ENCODE results near the gene NUAK2.
A peak's percentile ranks its signal among the peaks of the same experiment; 100 is the strongest.

NUAK2 gene

GRCh38 chr1:205346956-205347574 lies 25.5 kb upstream of the NUAK2 start:
- DNase-seq (ENCODE audit: low spot score): no peak

- DNase-seq (ENCODE audit: low spot score): no peak
Measured at GRCh38 chr1:205345761-205346160, 24.2 kb upstream of the NUAK2 start.

GRCh38 chr1:205344066-205344928 lies 22.8 kb upstream of the NUAK2 start:
- DNase-seq (ENCODE audit: low spot score): no peak

GRCh38 chr1:205343431-205344065 lies 22.0 kb upstream of the NUAK2 start:
- no peak for DNase-seq (ENCODE audit: low spot score)

- no peak for DNase-seq (ENCODE audit: low spot score)
Measured at GRCh38 chr1:205342986-205343385, 21.4 kb upstream of the NUAK2 start.

- DNase-seq (ENCODE audit: low spot score): no peak
Measured at GRCh38 chr1:205340676-205341075, 19.1 kb upstream of the NUAK2 start.

GRCh38 chr1:205339717-205340116 lies 18.2 kb upstream of the NUAK2 start:
- DNase-seq (ENCODE audit: low spot score): no peak

GRCh38 chr1:205339197-205339702 lies 17.7 kb upstream of the NUAK2 start:
- DNase-seq (ENCODE audit: low spot score): no peak

- DNase-seq (ENCODE audit: low spot score): no peak
Measured at GRCh38 chr1:205338011-205338410, 16.5 kb upstream of the NUAK2 start.

- no peak for DNase-seq (ENCODE audit: low spot score)
Measured at GRCh38 chr1:205337481-205337880, 15.9 kb upstream of the NUAK2 start.

- peak; percentile 94 for DNase-seq (ENCODE audit: low spot score)
Measured at GRCh38 chr1:205335692-205336091, 14.1 kb upstream of the NUAK2 start.

GRCh38 chr1:205332015-205332791 lies 10.7 kb upstream of the NUAK2 start:
- no peak for DNase-seq (ENCODE audit: low spot score)

- no peak for DNase-seq (ENCODE audit: low spot score)
Measured at GRCh38 chr1:205330150-205330549, 8.6 kb upstream of the NUAK2 start.

- no peak for DNase-seq (ENCODE audit: low spot score)
Measured at GRCh38 chr1:205329719-205330118, 8.2 kb upstream of the NUAK2 start.

GRCh38 chr1:205328476-205328875 lies 6.9 kb upstream of the NUAK2 start:
- no peak for DNase-seq (ENCODE audit: low spot score)

GRCh38 chr1:205326812-205327466 lies 5.4 kb upstream of the NUAK2 start:
- no peak for DNase-seq (ENCODE audit: low spot score)

- DNase-seq (ENCODE audit: low spot score): peak; percentile 82
Measured at GRCh38 chr1:205325334-205325884, 3.9 kb upstream of the NUAK2 start.

GRCh38 chr1:205324781-205325180 lies 3.2 kb upstream of the NUAK2 start:
- no peak for DNase-seq (ENCODE audit: low spot score)

- DNase-seq (ENCODE audit: low spot score): no peak
Measured at GRCh38 chr1:205323794-205324193, 2.2 kb upstream of the NUAK2 start.

- no peak for DNase-seq (ENCODE audit: low spot score)
Measured at GRCh38 chr1:205321959-205322283, 376 bp upstream of the NUAK2 start.
